ENCODE data around the gene CBL.

The CBL gene

GRCh38 chr11:119334174-119334930, 128.2 kb downstream of the CBL start, which contains the start of gene RNF26:
Gene RNF26 (plus strand): TSS chr11:119334527. CDS start chr11:119335123, 596 bp downstream.
- peak; percentile 89 for DNase-seq (ENCODE audit: low read depth)

DNA sequence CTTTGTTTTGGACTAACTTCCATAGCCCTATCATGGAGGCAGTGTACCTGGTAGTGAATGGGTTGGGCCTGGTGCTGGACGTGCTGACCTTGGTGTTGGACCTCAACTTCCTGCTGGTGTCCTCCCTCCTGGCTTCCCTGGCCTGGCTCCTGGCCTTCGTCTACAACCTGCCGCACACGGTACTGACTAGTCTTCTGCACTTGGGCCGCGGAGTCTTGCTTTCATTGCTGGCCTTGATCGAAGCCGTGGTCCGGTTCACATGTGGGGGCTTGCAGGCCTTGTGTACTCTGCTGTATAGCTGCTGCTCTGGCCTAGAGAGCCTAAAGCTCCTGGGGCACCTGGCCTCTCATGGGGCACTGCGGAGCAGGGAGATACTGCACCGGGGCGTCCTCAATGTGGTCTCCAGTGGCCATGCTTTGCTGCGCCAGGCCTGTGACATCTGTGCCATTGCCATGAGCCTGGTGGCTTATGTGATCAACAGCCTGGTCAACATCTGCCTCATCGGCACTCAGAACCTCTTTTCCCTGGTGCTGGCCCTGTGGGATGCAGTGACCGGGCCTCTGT, 129.0 kb downstream of the CBL start:
- DNase-seq (ENCODE audit: low read depth) = no peak

GRCh38 chr11:119335655-119336543, 129.8 kb downstream of the CBL start:
- DNase-seq (ENCODE audit: low read depth) = no peak

DNA sequence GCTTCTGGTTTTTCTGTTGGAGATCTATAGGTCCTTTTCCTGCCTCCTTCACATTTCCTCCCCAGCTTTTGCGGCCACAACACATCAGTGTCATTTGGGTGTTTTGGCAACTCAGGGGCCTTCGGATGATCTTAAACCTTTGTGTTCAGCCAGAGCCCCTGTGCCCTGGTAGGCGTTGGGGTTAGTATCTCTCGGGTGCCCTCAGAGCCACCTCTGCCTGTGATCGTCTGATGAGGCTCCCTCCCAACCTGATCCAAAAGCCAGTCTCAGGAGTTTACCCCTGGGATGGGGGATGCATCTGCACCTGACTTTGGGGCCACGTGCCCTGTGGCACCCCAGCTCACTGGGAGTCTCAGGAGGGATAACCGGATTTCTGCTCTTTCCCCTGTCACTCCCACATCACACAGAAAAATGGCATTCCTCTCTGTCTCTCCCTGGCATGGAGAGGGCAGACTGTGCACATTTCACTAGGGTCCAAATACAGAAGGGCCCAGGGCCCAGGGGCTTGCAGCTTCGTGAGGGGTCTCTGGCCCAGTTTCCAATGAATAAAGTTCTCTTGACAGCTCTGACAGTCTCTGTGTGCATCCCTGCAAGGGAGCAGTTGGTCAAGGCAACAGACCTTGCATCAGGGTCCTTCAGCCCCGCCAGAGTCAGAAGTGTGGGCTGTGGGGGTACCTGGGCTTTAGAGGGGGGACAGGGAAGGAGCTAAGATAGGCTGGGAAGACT, 130.8 kb downstream of the CBL start:
- no peak for DNase-seq (ENCODE audit: low read depth)

DNA sequence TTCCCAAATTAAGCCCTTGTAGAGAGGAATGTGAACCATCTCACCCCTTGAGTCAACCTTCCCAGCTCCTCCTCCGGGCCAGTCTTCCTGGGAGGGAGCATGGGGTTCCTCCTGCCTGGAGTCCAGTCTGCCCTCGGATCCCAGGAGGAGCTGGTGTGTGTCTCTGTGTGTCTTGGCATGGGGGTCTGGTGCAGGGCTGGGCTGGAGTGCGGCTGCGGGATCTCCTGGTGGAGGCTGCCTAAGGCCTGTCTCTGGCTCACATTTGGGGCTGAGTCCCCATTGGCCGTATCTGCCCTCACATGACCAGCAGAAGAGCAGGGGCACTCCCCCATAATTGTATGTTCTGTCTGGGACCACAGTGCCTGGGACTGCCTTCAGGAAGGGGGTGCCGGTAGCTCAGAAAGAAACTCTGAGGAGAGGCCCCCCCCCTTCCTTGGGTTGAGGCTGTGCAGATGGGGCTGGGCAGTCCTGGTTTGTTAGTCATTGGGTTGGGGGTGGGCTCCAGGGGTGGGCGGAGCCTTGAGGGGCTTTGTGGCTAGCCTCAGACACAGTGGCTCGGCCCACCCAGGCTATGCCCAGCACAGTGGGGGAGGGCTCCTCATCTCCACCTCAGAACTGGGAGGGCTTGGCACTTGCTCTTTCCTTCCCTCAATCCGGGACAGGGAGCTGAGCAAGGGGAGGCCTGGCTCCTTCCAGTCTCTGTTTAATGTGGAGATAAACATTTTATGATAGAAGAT, 131.6 kb downstream of the CBL start:
- no peak for DNase-seq (ENCODE audit: low read depth)

DNA sequence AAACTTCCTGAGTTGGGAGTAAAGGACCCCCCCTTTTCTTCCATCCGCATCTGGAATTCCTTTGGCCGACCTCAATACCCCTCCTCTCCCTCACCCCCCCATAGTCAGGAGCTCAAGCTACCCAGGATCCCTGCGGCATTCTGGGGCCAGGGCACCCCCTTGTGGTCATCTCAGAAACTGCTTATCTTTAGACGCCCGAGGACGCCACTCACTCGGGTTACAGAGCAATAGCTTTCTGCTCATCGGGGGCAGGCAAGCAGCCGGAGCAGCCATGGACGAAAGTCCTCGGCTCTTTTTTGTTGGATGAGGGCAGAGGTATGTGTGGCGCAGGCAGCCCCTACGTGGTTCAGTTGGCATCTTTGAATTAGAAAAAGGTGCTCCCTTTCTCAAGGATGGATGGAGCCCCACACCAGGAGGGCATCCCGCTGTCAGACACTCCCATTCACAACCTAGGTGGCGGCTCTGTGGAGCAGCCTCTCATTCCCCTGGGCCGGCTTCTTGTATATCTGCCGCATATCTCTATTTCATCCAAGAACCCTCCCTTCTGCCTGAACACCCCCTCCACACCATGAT, 132.3 kb downstream of the CBL start:
- peak; percentile 53 for DNase-seq (ENCODE audit: low read depth)

DNA sequence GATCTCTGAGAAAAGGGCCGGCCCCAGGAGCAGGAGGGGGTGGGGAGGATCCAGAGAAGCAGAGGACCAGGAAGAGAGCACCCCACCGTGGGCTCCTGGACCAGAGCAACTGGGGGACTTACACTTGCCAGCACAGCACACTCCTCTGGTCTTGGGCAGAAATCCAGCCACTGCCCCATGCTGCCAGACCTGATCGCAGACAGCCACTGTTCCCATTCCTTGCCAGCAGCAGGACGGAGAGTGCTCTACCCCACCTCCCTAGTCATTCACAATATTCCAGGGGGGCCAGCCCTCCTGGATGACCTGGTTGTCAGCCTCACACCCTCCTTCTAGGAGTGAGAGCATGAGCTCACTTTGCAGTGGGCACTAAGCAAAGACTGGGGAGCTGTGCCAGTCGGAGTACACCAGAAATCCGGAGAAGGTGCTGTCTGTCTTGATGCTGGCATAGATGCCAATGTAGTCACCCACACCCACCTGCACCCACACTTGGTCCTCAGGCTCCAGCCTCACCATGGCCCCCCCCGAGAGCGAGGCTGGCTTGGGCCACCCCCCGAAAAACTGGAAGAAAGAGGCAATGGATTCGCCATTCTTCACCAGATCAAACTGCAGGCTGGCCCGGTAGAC, 132.9 kb downstream of the CBL start:
- DNase-seq (ENCODE audit: low read depth) = no peak

- DNase-seq (ENCODE audit: low read depth) = no peak
Measured at GRCh38 chr11:119339589-119340334, 133.6 kb downstream of the CBL start.

DNA sequence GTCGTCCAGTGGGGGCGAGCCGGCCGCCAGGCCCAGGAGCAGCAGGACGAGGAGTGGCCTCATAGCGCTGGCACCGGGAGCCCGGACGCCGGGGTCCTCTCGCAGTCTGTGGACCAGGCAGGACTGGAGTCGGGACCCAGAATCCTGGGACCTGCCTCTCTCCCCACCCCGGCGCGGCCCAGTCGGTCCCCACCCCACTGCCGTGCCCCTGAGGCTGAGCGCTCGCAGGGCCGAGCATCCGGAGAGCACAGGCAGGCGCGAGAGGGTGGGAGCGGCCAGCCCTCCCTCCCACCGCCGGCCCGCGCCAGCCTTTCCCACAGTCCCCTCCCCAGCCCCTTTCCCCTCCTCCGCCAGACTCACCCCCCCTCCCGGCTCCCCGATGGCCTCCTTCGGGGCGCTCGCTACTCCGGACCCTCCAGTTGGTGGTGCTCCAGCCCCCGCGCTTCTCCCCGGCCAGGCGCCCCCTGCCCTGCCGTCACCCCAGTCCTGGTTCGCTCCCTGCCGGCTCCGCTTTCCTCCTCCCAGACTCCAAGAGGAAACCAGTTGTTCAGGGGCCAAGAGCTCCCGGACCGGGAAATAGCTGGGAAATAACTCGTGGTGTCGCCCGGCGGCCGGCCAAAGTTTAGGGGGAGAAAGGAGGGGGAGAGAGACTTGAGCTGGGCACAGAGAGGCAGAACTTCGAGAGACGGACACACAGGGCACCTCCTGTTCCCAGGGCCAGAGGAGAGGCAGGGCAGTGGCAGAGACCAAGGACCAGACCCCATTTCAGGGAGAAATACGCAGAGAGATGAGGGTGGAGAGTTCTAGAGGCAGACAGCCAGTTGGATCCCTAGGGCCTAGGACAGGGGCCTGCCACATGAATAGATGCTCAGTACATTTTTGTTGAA, 134.4 kb downstream of the CBL start, which contains the start of gene C1QTNF5:
TSS of gene C1QTNF5 (minus strand) at position 549 of the 887 bp plus-strand sequence. CDS start at position 63, 486 bp downstream.
- no peak for DNase-seq (ENCODE audit: low read depth)

GRCh38 chr11:119341222-119342022, 135.3 kb downstream of the CBL start:
- DNase-seq (ENCODE audit: low read depth) = no peak

GRCh38 chr11:119342023-119342300, 135.8 kb downstream of the CBL start:
- DNase-seq (ENCODE audit: low read depth) = no peak

DNA sequence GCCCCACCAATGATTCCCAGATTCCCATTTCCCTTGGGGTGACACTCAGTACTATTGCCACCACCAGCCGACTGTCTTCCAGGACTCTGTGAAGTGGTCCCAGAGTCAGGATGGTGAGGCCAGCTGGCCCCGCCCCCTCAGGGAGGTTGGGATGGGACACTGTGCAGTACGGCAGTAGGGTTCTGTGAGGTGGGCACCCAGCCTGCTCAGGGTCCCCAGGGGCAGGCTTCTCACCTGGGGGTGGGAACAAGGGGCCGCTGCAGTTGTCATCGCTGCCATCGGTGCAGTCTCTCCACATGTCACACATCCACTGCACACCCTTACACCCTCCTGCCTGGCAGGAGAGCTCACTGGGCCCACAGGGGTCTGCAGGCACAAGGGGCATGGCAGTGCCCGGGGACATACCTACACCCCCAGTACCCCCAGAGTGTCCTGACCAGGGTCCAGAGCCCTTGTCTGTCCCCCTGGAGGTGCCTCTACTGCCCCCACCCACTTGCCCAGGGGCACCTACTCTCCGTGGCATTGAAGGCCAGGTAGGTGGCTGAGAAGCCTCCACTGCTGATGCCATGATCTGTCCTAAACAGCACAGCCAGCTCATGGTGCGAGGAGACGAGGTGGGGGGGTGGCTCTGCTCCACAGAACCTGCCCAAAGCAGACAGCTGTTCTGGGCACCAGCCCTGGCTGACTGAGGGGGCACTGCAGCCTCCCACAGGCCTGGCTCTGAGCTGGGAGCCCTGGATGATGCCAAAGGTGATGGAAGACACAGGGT, 136.4 kb downstream of the CBL start:
- DNase-seq (ENCODE audit: low read depth) = no peak

DNA sequence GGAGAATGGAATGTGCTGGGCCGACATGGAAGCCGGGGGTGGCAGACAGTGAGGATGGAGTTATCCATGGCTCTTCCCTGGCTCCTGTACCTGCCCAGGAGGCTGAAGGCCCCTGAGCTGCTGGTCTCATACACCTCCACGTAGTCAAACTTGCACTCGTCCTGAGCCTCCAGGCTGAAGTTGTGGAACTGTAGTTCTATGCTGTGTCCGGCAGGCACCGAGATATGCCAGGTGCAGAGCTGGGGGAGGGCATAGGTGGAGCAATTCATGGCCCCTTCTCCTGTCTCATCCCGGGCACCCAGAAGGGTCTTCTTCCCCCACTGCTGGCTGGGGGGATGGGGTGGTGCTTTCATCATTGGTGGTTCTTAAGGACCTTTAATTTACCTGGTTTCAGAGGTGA, 137.6 kb downstream of the CBL start:
- DNase-seq (ENCODE audit: low read depth) = no peak

DNA sequence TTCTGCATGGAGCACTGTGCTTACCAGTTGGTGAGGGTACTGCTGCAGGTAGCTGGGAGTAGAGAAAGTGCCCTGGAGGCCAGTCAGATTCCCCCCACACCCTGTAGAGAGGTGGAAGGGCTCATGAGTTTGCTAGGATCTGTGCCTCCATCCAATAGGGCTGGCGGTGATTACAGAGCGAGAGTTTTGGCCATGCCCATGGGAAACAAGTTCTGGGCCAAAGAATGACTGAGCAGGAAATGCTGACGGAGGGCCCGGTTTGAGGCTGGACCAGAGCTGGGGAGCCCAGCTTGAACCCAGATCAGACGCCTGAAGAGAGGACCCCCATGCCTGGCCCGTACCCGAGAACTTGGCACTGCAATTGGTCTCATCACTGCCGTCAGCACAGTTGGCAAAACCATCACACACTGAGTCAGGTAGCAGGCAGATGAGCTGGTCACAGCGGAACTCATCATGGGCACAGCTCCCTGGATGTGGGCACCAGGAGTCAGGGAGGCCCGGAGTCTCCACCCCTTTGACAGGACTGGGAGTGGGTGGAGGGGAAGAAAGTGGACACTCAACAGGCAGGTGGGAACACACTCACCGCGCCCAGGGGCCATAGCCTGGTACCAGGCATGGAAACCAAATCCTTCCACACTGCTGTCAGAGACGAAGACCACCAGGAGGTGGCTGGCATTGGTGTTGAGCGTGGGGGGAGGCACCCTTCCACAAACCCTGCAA, 138.3 kb downstream of the CBL start:
- no peak for DNase-seq (ENCODE audit: low read depth)

DNA sequence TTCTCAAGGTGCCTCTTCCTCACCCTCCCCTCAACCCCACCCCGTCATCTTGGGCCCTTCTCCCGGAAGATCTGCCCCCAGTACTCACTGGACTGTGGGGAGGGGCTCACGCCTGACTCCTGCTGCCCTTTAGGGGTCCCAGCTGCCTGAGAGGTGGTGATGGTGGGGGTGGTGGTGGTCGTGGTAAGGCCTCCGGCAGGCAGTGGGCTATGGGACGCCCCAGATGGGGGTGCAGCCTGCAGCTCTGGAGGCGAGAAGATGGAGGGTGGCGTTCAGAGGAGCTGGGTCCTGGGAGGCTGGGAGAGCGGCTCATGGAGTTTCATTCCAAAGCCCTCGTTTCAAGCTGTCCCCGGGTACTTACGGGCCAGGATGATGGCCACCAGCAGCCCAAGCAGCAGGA, 139.5 kb downstream of the CBL start:
- no peak for DNase-seq (ENCODE audit: low read depth)

GRCh38 chr11:119346605-119347004, 140.5 kb downstream of the CBL start, which contains the start of gene MFRP:
Gene MFRP (minus strand): TSS chr11:119346705. CDS start chr11:119346513, 192 bp downstream.
- DNase-seq (ENCODE audit: low read depth) = no peak

- no peak for DNase-seq (ENCODE audit: low read depth)
Measured at GRCh38 chr11:119347242-119347641, 141.1 kb downstream of the CBL start.

Measured in activated gamma-delta T cell treated with anti-CD3 and anti-CD28 coated beads, Interleukin-2, amount 50 U/mL, for 16 hours (primary cell).